Hepatocyte (in vitro differentiated cells): Measurements from ENCODE around the gene FRAS1.

Experiments
- EZH2 ChIP-seq: fragments of 200-600 bp; sonication (generic); IDR thresholded peaks from 2 replicates; pipeline ENCODE4 v1.6.1; 2016; ENCODE audit warnings: antibody characterized with exemption, mild to moderate bottlenecking, borderline replicate concordance
- EZH2phosphoT487 ChIP-seq: fragments of 200-600 bp; sonication (generic); IDR thresholded peaks from one replicate; pipeline ENCODE4 v1.6.1; 2018; ENCODE audit warnings: antibody characterized with exemption, mild to moderate bottlenecking, low read depth, moderate library complexity; ENCODE audit not compliant: unreplicated experiment, severe bottlenecking
- TF ChIP-seq, protein P1 (sequence below): fragments of 200-600 bp; sonication (generic); IDR thresholded peaks from 2 replicates; pipeline ENCODE4 v1.5.1; 2016; ENCODE audit warnings: antibody characterized with exemption, mild to moderate bottlenecking; ENCODE audit not compliant: poor library complexity

DNA sequence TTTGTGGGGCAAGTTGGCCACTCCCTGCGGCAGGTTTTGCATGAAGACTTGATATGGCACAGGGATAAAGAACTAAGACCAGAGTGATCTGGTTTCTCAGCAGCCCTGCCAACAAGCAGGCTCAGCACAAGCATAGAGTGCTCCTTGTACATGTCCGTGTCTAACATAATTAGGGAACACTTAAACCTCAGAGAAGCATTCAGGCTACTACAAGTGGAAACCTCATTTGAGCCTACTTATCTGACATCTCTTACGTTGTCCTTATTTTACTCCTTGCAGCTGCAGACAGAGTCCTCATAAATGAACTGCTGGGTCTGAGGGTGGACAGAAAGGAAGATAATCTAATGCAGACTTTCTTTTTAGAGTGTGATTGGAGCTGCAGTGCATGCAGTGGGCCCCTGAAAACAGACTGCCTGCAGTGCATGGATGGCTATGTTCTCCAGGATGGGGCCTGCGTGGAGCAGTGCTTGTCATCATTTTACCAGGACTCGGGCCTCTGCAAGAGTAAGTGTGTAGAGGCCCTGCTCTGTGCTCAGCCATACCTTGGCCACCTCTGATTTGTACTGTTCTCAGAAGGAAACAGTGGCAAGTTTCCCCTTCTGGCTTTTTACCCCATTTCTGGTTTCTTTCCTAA is 315.3 kb downstream of the FRAS1 start:
- TF ChIP-seq EZH2 = no peak
- TF ChIP-seq, protein P1, sequence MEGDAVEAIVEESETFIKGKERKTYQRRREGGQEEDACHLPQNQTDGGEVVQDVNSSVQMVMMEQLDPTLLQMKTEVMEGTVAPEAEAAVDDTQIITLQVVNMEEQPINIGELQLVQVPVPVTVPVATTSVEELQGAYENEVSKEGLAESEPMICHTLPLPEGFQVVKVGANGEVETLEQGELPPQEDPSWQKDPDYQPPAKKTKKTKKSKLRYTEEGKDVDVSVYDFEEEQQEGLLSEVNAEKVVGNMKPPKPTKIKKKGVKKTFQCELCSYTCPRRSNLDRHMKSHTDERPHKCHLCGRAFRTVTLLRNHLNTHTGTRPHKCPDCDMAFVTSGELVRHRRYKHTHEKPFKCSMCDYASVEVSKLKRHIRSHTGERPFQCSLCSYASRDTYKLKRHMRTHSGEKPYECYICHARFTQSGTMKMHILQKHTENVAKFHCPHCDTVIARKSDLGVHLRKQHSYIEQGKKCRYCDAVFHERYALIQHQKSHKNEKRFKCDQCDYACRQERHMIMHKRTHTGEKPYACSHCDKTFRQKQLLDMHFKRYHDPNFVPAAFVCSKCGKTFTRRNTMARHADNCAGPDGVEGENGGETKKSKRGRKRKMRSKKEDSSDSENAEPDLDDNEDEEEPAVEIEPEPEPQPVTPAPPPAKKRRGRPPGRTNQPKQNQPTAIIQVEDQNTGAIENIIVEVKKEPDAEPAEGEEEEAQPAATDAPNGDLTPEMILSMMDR = no peak
- no peak for TF ChIP-seq EZH2phosphoT487
